GM18508 (cell line): ENCODE data around the gene COL4A2.

ENCODE experiments used
- ATAC-seq: cut with Tn5 transposase; IDR thresholded peaks from one replicate; pipeline ENCODE4 v1.9.1; 2021; ENCODE audit warnings: moderate number of reproducible peaks; ENCODE audit not compliant: insufficient read depth, unreplicated experiment

The COL4A2 gene

DNA sequence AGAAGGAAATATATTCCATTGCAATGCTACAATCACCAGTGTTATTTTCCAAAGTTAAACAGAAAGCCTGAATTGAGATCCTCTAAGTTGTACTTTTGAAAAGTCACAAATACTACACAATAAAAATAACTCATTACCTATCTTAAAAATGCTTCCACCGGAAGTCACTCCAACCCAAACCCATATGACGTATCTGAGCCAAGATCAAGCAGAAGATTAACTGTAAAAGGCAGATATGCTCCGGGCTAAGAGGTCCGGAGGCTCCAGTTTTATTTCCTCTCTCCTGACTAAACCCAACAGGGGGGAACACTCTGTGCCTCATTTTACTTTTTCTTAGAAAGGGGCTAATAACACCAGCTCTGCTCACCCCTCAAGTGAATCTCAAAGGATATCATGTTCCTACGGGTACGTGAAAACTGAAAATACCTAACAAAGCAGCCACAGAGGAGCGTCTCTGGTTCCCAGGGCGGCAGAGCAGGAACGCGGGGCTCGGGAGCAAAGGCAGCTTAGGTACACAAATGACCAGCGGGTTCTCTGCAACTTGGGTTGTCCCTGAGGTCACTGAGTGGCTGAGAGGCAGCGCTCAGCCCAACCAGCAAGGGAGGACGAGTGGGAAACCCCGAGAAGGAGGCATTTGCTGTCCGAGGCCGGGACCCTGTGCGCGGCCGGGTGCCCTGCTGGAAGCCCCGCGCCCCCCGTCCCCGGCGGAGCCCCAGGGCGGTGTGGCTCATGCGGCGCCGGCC is 253.7 kb downstream of the COL4A2 start:
- ATAC-seq, result no peak

DNA sequence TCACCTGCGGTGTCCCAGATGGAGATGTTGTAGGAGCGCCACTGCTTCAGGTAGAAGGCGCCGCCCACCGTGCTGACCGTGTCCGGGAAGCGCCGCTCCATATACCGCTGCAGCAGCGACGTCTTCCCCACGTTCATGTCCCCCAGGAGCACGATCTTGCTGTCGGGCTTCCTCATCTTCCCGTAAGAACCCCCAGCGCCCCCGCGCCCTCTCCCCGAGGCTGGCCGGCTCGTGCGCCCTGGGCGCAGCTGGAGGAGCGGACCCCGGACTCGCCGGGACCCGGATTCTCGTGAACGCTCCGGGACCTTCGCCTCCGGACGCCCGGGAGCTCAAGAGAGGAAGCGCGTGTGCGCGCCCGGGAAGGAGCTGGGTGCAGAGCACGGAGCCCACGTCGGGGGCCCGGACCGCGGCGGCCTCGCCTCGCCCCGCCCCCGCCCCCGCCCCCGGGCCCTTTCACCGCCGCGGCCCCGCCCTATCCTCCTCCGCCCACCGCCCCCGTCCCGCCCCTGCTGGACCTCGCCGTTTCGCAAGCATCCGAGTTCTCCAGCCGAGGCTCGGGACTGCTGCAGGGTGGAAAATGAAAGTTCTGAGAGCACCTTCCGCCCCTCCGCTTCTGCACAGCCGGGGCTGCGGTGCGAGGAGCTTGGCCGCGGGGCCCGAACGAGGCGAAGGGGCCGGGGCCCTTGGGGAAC is 254.4 kb downstream of the COL4A2 start, which contains the start of gene RAB20:
RAB20 (minus strand) TSS at position 379 of the 692 bp plus-strand sequence; CDS start at position 176, 203 bp downstream.
- peak; percentile 57 for ATAC-seq

DNA sequence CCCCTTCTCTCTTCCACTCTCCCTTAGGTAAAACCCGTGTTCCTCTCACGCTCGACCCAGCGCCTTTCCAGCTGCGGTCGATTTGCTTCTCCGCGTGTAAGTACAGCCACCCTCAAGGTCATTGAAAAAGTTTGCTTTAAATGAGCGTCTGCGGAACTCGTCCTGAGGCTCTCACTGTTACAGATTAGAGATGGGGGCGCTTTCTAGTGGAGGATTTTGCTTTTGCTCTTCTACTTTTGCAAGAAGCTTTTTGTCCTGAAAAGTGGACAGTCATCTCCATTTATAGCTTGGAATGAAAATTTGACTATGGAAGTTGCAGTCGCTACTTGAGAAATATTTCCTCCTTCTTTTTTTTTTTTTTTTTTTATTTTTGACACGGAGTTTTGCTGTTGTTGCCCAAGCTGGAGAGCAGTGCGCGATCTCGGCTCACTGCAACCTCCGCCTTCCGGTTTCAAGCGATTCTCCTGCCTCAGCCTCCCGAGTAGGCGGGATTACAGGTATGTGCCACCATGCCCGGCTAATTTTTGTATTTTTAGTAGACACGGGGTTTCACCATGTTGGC is 255.0 kb downstream of the COL4A2 start:
- ATAC-seq, result no peak
